RKO (cell line): ENCODE data around the gene KLF13.

Source experiments
- DNase-seq: peaks from one replicate; pipeline ENCODE4 v3.0.0-alpha.2; 2016; ENCODE audit warnings: low spot score

Gene KLF13

DNA sequence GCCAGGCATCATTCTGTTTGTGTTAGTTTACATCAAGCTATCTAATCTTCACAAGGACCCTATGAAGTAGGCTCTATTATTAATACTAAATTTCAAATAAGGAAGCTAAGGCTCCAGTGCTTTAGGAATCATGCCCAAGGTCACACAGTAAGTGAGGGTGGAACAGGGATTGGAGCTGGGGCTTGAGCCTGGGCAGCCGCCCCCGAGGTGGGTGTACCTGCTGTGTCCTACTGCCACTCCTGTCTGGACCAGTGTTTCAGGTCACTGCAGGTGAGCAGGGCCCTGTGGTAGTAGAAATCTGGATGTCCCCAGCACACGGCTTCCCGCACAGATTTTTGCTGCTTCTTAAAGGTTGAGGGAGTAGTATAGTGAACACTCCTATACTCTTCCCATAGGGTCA lies 6.5 kb downstream of the KLF13 start:
- DNase-seq = no peak

DNA sequence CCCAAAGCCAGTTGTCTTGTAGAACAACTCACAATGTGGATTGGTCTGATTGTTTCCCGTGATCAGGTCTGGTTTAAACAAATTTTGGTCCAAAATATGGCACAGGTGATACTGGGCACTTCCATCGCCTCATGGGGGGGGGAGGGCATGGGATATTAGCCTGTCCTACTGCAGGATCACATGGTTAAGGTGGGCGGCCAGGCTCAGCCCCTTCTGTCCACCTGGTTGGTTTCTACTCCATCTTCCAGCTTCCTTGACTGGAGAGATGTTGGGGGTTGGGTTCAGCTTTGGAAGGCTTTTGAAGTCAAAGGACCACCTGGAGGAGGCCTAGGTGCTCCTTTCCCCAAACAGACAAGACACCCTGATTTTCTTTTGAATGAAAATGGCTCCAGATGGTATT lies 7.2 kb downstream of the KLF13 start:
- DNase-seq = no peak

DNA sequence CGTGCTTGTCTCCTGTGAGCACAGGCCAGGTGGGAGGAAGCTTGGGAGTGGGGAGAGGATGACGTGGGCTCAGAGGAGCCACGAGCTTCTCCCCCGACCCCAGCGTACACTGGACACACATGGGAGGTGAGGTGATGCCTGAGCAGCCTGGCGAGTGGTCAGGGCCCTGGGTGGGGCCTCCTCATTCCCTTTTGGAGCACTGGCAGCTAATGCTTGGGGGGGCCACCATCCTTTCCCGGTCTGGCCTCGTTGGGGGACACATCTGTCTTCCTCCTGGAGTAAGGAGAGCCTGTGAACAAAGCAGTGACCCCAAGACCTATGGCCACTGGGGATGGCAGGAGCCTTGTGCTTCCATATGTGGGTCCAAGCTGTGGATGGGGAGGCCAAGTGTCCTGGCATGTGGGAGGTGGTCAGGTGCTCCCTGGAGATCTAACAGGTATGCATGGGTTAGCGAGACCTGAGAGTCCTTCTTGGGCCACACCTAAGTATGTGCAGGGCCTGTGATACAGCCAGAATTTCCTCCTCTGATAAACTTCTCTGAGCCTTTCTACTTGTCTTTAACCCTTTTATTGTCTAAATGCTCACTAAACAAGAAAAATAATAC lies 9.5 kb downstream of the KLF13 start:
- DNase-seq = no peak

DNA sequence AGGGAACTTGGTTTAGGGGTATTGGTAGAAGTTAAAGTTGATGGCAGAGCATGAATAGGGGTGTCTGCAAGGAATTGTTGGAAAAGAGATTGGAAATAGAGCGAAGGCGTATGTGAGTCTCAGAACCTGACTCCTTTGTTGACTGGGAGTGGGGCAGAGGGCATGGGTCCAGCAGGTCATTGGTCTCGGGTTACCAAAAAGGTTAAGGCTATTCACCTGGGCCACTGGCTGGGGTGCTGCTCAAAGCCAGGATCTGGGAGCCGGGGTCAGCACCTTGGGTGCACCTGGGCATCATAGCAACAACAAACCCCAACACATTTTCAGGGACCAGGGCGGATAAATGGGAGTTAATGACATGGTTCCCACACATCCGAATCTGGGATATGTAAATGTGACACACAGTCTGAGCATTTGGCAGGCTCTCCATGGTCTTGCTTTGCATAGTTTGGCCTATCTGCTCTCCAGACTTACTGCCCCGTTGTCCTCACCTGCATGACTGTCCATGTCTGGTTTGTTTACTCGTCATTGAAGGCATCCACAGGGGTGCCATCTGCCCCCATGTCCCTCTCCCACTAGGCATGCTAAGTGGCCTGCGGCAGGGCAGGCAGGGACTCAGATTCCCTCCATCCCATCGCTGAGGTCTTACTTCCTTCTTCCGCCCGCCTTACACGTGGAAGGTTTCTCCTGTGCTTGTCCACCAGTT lies 10.1 kb downstream of the KLF13 start:
- DNase-seq = no peak

DNA sequence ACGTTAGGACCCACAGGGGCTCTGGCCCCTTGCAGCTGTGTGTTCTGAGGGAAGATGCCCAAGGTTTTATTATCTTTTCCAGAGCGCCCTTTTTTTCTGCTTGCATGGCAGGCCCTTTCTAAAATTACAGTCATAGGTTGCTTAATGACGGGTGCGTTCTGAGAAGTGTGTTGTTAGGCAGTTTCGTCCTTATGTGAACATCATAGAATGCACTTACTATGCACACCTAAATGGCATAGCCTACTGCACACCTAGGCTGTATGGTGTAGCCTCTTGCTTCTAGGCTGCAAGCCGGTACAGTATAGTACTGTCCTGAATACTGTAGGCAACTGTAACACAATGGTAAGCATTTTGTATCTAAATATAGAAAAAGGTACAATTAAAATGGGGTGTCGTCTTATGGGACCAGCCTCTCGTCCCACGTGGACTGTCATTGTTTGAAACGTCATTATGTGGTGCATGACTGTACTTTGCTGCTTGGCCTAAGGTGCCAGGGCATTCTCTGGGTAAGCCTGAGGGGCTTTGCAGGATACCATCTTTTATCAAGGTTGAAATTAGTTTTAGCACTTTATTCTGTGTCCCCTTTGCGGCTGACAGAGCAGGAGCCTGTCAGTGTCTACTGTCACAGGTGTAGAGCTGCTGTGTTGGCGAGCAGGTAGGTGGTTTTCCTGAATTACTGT lies 10.9 kb downstream of the KLF13 start:
- DNase-seq = no peak

DNA sequence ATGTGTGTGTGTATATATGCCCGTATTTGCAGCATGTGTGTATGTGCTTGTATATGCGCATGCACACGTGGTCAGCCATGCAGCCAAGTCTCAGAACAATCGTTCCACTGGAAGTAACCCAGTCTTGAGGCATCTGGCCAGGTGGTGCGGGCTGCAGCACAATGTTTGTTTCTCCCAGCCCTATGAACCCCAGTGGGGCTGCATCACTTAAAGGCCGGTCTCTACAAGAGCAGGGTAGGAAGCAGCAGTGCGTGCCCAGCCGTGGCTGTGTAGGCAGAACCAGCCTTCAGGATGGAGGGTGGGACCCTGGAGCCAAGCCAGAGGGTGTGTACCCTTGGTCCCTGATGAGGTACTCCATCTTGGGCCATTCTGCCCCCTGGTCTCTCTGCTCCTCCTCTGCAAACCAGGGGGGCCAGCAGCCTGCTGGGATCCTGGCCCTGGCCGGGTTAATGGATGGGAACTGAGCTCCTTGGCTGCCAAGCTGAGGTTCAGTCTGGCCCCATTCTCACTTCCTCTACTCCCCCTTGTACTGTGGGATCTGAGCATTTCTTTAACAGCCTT lies 11.8 kb downstream of the KLF13 start:
- DNase-seq = no peak

DNA sequence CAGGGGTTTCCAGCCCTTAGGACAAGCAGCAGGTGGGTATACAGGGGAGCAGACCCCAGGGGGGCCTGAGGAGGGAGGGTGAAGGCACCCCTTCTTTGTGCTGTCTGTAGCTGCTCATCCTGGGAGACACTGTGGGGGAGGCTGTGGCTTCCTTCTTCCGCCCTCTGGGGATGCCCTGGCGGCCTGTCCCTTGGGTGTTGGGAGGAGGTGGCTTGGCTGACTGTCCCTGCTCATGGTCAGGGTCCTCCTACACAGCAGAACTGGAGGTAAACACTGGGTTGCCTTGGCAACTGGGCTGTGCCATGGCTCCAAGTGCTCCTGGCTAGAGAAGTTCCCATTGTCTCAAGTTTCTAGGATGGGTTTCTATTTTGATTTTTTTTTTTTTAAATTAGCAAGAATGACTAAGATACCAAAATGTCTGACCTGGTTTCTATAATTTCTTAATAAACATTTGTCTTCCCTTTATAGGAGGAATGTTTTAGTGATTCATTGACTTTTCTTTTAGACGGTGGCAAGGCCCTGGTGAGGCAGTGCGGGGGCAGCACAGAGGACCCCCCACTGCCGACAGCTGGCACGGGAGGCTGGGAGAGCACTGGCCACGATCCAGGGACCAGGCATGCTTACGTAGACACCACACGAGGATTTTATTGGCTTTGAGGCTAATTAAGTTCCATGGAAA lies 12.4 kb downstream of the KLF13 start:
- DNase-seq = no peak

DNA sequence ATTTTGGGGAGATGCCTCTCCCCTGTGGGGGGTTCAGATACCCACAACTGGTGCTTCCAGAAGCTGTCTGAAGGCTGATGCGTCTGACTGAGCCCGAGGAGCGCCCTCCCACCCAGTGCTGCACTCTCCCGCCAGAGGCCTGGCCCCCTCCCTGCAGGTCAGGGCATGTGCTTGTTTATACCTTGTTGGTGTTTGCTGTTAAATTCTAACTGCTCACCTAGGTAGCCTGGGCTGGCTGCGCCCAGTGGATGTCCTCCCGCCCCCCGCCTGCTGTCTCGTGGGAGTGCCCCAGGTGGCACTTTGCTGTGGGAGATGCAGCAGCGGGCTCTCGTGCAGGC lies 12.9 kb downstream of the KLF13 start:
- DNase-seq = no peak

DNA sequence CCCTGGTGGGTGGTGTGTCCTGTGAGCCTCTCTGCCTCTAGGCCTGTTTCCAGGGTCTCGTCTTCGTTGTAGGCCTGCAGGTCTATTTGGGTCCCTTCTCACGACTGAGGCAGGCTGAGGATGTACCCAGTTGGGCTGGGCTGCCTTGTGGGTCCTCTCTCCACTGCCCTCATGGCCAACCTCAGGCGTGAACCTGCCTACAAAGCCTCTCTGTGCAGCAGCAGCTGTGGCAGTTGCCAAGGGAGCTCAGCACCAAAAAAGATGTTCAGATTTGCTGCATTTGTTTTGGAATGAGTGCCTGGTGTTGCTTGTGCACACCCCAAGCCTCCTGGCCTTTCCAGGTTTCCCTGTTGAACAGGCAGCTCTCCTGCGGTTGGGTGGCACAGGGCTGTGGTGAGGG lies 13.4 kb downstream of the KLF13 start:
- no peak for DNase-seq

DNA sequence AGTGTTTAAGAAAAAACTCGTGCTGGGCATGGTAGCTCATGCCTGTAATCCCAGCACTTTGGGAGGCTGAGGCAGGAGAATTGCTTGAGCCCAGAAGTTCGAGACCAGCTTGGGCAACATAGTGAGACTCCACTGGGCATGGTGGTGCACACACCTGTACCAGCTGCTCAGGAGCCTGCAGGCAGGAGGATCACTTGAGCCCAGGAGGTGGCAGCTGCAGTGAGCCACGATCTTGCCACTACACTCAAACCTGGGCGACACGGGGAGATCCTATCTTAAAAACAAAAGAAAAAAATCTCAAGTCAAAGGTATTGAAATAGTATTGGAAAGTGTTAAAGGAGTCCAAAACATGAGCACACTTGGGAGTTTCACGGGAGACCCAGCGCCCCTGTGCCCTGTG lies 14.0 kb downstream of the KLF13 start:
- no peak for DNase-seq

DNA sequence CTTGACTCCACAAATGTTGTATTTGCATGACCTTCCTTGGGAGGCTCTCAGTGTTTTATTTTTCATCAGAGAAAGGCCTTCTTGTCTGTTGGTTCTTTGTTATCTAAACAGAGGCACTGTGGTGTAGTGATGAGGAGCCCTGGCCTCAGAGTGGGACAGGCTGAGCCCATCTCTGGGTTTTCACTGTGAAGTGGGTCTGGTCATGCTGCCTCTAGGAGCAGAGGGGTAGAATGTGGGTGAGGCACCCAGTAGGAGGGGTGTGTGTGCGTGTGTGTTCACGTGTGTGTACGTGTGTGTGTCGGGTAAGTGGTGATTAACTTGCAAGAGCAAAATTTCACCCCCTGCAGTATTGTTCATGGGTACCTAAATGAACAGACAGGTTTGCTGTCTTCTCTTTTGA lies 14.4 kb downstream of the KLF13 start:
- no peak for DNase-seq

DNA sequence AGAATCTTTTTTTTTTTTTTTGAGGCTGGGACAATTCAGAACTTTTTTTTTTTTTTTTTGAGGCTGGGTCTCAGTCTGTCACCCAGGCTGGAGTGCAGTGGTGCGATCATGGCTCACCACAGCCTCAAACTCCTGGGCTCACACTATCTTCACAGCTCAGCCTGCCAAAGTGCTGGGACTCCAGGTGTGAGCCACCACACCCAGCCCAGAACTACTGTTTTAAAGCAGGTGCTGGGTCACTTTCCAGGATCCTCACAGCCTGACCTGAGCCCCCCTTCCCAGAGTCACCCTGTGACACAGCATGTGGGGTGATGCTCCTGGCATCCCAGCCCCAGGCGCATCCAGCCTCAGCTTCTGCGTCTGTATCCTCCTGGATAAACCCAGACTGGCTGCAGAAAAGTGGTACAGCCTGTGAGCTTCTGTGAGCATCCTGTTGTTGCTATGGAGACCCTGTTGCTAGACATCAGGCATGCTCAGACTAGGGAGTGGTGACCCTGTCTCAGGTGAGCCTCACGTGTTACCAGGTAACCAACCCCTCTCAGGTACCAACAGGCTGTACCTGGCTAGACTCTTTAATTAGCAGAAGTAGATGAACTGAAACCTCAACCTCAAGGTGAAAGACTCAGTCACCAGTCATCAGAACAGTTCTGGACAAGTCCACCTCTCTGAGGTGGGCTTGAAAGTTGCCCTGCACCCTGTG lies 15.0 kb downstream of the KLF13 start:
- no peak for DNase-seq

DNA sequence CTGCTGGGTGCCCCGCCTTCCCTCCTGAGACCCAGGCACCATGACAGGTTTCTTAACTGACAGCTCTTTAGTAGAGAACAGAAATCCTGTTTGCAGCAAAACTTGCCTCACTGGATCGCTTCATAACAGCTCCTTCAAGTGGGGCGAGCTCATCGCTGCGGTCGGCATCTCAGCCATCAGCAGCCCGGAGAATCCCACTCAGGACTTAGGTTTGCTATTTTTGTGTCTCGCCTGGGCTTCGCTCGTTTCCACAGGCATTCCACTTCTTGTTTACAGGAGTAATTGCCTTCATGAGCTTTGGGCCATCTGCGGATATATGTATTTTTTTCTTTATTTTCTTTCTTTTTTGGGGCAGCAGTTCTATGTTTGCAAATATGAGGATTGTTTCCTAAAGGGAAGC lies 15.7 kb downstream of the KLF13 start:
- no peak for DNase-seq

DNA sequence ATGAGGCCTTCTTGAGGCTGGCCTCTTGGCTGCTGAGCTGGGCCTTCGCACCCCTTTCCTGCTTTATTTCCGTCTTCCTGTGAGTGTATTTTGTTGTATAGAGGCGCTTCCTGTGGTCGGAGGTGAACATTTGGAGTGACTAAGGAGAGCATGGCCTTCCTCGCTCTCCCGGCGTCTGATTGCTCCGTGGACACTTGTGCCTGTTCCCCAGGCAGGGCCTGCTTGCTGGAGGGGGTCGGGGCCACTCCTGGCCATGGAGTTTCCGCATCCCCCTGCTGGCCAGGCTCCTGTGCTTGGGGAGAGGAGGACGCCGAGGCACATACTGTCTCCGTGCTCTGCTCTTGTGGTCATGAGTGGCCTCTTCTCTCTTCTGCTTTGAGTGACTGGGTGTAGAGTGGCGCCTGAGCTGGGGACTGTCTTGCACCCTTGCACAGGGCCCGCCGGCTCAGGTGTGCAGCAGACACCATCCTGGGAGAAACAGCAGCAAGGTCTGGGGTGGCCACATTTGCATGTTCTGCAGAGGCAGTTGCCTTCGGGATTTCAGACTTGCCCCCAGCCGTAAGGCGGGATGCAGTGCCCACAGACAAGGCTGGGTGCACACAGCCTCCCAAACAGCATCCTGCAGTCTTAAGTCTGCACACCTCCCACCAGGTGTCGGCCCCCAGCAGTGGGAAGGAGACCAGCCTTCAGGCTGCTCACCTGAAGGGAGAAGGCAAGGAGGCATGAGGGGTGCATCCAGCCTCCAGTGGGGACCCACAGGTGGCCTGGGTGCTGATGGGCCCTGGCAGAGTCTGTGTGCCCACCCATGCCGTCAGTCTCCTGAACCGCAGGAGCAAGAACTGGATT lies 16.4 kb downstream of the KLF13 start:
- no peak for DNase-seq

DNA sequence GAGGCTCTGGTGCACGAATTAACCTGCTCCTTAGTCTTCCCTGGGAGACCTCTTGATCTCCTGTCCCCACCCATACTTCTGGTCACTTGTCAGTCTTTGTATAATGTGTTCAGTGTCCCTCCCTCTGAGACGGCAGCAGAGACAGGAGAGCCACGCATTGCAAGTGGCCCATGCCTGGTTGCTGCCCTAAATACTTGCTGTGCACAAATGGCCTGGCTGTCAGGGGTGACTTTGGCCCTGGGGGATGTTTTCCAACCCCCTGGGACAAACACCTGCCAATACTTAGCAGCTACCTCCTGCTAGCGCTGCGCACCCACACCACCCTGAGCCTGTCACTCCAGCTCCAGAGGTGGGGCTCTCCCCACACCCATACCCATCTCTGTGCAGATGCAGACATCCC lies 17.2 kb downstream of the KLF13 start:
- no peak for DNase-seq

DNA sequence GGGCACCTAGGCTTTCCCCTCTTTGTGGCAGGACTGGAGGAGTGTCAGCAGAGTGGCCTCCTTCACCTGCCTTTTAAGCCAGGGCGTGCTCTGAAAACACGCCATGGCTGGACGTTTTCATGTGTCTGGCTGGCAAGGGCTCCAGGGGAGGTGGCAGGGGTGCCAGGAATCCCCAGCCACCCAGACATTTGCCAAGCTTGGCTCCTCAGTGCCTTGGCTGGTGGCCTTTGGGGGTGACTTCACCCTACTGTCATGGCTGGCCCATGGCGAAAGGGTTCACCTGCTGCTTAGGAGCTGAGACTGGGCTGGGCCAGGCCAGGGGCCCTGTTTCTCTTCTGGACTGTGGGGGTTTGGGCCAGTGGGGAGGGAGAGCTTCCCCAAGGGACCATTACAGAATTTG lies 17.6 kb downstream of the KLF13 start:
- DNase-seq = no peak

DNA sequence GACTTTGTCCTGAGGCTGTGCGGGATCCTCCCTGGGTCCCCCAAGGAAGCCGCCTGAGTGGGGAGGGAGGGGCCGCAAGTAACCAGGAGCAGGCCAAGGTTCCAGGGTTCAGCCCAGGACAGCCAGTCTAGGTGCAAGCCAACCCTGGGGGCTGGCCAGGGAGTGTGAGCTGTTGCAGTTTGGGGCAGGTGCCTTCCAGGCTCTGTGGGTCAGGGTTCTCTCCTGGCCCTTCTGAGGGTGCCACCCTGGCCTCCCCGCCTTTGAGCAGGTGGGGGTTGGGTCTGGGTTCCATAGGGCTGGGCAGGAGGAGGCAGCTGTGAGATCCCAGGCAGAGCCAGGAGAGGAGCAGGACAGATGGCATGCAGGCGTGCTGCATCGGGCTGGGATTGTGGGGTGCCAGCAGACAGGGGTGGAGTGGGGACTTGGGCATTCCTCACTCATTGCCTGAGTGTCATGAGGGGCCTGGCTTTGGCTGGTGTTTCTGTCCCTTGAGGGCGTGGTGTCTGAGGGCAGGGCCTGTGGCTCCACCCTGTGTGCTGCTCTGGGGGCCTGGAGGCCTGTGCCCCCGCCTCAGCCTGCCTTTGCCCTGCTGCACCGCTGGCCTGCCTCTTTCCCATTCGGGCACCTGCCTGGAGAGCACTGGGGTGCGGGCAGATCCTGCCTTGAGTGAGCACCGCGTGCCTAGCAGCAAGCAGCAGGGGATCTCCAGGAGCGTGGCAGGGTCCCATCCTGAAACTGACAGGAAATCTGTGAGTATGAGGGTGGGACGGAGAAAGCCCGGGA lies 18.4 kb downstream of the KLF13 start:
- DNase-seq = no peak

DNA sequence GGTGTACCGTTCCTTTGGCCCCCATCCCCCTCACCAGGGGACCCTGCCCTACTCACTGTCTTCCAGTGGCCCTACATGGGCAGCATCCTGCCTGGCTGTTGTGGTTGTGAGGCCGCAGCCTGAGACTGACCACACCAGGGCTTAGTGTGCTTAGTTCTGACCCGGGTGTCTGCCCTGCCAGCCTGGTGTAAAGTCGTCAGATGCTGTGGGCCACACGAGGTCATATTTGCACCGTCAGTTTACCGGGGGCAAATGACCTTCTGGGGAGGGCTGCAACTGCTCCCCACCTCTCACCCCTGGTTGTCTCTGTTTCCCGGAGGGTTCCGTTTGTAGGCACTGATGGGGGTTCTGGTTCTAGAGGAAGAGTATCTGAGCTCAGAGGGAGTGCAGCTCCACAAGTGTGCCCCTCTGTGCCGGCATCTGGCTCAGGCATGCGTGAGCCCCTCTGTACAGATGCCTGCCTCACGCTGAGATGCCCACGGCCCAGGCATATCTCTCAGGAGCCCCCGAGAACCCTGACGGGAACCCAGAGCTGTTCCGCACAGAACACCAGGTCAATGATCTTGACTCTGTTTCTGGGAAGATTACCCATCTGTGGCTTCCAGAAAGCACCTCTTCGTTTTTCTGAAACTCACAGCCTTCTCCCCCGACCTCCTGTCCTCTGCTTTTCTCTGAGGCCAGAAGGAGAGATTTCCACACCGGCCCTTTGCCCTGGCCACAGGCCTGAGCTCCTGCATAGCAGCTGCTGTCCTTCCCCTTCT lies 19.2 kb downstream of the KLF13 start:
- DNase-seq = no peak

DNA sequence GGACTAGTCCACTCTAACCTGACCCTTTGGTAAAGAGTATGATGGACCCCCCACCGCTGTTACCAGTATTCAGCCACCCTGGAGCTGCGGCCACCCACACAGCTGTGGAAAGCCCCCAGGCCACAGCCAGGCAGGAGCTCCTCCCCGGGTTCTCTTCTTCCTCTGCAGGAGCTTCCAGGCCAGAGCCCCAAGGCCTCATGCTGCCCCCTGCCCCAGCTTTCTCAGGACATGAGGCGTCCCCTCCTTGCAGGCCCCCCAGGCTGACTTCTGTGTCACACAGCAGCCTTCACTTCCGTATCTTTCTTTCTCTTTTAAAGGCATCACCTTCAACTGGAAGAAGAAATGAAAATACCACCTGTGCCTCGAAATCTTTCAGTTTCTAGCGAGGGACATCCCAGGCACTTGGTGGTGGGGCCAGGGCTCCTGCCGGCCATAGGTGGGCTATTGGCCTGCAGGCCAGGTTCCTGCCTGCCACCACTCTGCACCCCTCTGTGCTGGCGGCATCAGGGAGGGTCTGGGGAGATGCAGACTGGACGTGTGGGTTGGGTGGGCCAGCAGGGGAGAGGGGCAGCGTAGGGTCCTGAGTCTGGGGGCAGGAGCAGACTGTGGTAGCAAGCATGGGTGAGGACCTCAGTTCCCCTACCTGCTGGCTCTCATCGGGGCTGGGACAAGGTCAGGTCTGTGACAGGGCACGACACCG lies 19.9 kb downstream of the KLF13 start:
- no peak for DNase-seq
